Neural progenitor cell (in vitro differentiated cells): ENCODE data around the gene PSME3IP1.

Experiments used
- CTCF ChIP-seq: fragments of 200-600 bp; sonication (generic); IDR thresholded peaks from 2 replicates; pipeline ENCODE4 v1.5.1; 2017; ENCODE audit warnings: antibody characterized with exemption, mild to moderate bottlenecking
- EZH2 ChIP-seq: fragments of 200-600 bp; sonication (generic); IDR thresholded peaks from 2 replicates; pipeline ENCODE4 v1.6.1; 2017; ENCODE audit warnings: antibody characterized with exemption, mild to moderate bottlenecking, moderate library complexity
- EZH2phosphoT487 ChIP-seq: fragments of 200-600 bp; sonication (generic); IDR thresholded peaks from 2 replicates; pipeline ENCODE4 v1.6.1; 2017; ENCODE audit warnings: antibody characterized with exemption

- TF ChIP-seq EZH2, result no peak
- no peak for TF ChIP-seq CTCF
- TF ChIP-seq EZH2phosphoT487, result no peak
Observed at GRCh38 chr16:57146040-57146647, 39.7 kb downstream of the PSME3IP1 start.
